NB4 (cell line): ENCODE data around the gene SYS1.

ENCODE experiments used
- CTCF ChIP-seq: IDR thresholded peaks from one replicate; pipeline ENCODE4 v1.5.1; 2012; ENCODE audit warnings: low read depth, low read length
- MAX ChIP-seq: IDR thresholded peaks from 2 replicates; pipeline ENCODE4 v1.6.1; 2011; ENCODE audit warnings: low read depth, low read length

GRCh38 chr20:45399018-45399417, 36.1 kb downstream of the SYS1 start:
- TF ChIP-seq CTCF (no peak), MAX (no peak)
